ENCODE results near the gene TUFM. TPM values are rescaled to one million over a fixed set of nuclear protein-coding genes. Genes with fewer than 3 reads are reported as not detected.
A peak's percentile ranks its signal among the peaks of the same experiment; 100 is the strongest.

Gene TUFM
- polyA plus RNA-seq, 3 donors, result 146 to 157 (median 148) TPM

GRCh38 chr16:28873543-28874201 lies 27.5 kb upstream of the TUFM start:
- Mint-ChIP-seq H3K27me3 (ENCODE audit: low read depth in 3 of 3) (peaks cover under 1 to 5% (median 3%) of the 10 kb centered on the region in 3 donors), H3K4me3 (no peak overlapping the region), H3K4me1 (peaks cover 5% of the 10 kb centered on the region), H3K9me3 (peaks cover 0 to under 1% (median 0%) of the 10 kb centered on the region in 7 donors), H3K36me3 (peaks cover 44 to 60% of the 10 kb centered on the region in 2 donors), H3K27ac (peak overlapping the region in 3 of 7 donors; percentile 14 to 36 (median 32))
- Histone ChIP-seq H3K9ac (ENCODE audit: insufficient read depth, low read length, poor library complexity, severe bottlenecking) (no peak overlapping the region), H3K79me2 (ENCODE audit: insufficient read depth, low read length) (no peaks in the 10 kb centered on the region), H4K20me1 (ENCODE audit: insufficient read depth, low read length) (peaks cover 19% of the 10 kb centered on the region), H3K27ac (ENCODE audit: low read depth in 1 of 2, low read length in 2 of 2) (no peak overlapping the region), H3K4me2 (replicated peaks; ENCODE audit: extremely low read depth, low read length, poor library complexity, severe bottlenecking) (no peak overlapping the region), H3K27me3 (ENCODE audit: control insufficient read depth in 2 of 2, insufficient read depth in 2 of 2, low read length in 2 of 2) (no peaks in the 10 kb centered on the region), H3K9me3 (replicated peaks in 1 of 2; ENCODE audit: control insufficient read depth in 1 of 2, insufficient read depth in 1 of 2, low read length in 2 of 2) (no peaks in the 10 kb centered on the region), H3K36me3 (replicated peaks in 1 of 2; ENCODE audit: control insufficient read depth in 1 of 2, insufficient read depth in 2 of 2, low read length in 2 of 2) (peaks cover 47 to 59% of the 10 kb centered on the region in 2 donors), H3K4me1 (ENCODE audit: control insufficient read depth in 1 of 2, insufficient read depth in 2 of 2, low read length in 2 of 2) (no peaks in the 10 kb centered on the region), H2AFZ (ENCODE audit: insufficient read depth, low read depth, low read length, poor library complexity, severe bottlenecking) (no peak overlapping the region), H3K4me3 (replicated peaks in 1 of 3; ENCODE audit: low read depth in 2 of 3, low read length in 3 of 3) (no peak overlapping the region)
- TF ChIP-seq CTCF (IDR thresholded peaks at IDR 0.05), result peak; percentile 89
- 97% methylated on average over 4 of the region's 18 CpGs for WGBS (ENCODE audit: insufficient coverage)
- intact Hi-C loops (cut with micrococcal nuclease), result loop anchor here (2.0 to 5.0 kb wide), 2 partner anchors 71 to 74 kb away; no protein-coding TSS in a partner anchor
- peak; percentile 11 to 37 (median 21) for DNase-seq

GRCh38 chr16:28872952-28873351 lies 26.8 kb upstream of the TUFM start:
- Histone ChIP-seq H3K4me2 (replicated peaks; ENCODE audit: extremely low read depth, low read length, poor library complexity, severe bottlenecking) (no peak overlapping the region), H3K9ac (ENCODE audit: insufficient read depth, low read length, poor library complexity, severe bottlenecking) (no peak overlapping the region), H3K4me3 (replicated peaks in 1 of 3; ENCODE audit: low read depth in 2 of 3, low read length in 3 of 3) (no peak overlapping the region), H3K9me3 (replicated peaks in 1 of 2; ENCODE audit: control insufficient read depth in 1 of 2, insufficient read depth in 1 of 2, low read length in 2 of 2) (no peaks in the 10 kb centered on the region), H3K27ac (ENCODE audit: low read depth in 1 of 2, low read length in 2 of 2) (no peak overlapping the region), H3K27me3 (ENCODE audit: control insufficient read depth in 2 of 2, insufficient read depth in 2 of 2, low read length in 2 of 2) (no peaks in the 10 kb centered on the region), H3K79me2 (ENCODE audit: insufficient read depth, low read length) (no peaks in the 10 kb centered on the region), H2AFZ (ENCODE audit: insufficient read depth, low read depth, low read length, poor library complexity, severe bottlenecking) (no peak overlapping the region), H3K4me1 (ENCODE audit: control insufficient read depth in 1 of 2, insufficient read depth in 2 of 2, low read length in 2 of 2) (no peaks in the 10 kb centered on the region), H4K20me1 (ENCODE audit: insufficient read depth, low read length) (peaks cover 19% of the 10 kb centered on the region), H3K36me3 (replicated peaks in 1 of 2; ENCODE audit: control insufficient read depth in 1 of 2, insufficient read depth in 2 of 2, low read length in 2 of 2) (peaks cover 51 to 62% of the 10 kb centered on the region in 2 donors)
- H3K27ac Mint-ChIP-seq, result no peak overlapping the region
- no peak overlapping the region for H3K4me3 Mint-ChIP-seq
- peaks cover 46 to 64% of the 10 kb centered on the region in 2 donors for H3K36me3 Mint-ChIP-seq
- H3K9me3 Mint-ChIP-seq, result peaks cover 0 to 2% (median 0%) of the 10 kb centered on the region in 7 donors
- H3K4me1 Mint-ChIP-seq, result peaks cover 5% of the 10 kb centered on the region
- no peak for TF ChIP-seq CTCF (IDR thresholded peaks at IDR 0.05)
- H3K27me3 Mint-ChIP-seq (ENCODE audit: low read depth in 3 of 3), result peaks cover 0 to 3% (median 2%) of the 10 kb centered on the region in 3 donors
- intact Hi-C loops (cut with micrococcal nuclease), result loop anchor here (2.0 to 5.0 kb wide), 2 partner anchors 72 to 74 kb away; no protein-coding TSS in a partner anchor
- 99% methylated on average over 8 of the region's 15 CpGs for WGBS (ENCODE audit: insufficient coverage)
- DNase-seq, result no peak

Data from CD14-positive monocyte (primary cell).